Prostate gland (tissue), 2 donors: Measurements from ENCODE around the gene KIAA1614.

Experiments
- CTCF ChIP-seq, 4 experiments: fragments of 200-600 bp in 2 of 4; fragments of 450-650 bp in 2 of 4; sonication (generic) in 2 of 4; IDR thresholded peaks; 1 replicate in 3 of 4; 2 replicates in 1 of 4; pipeline ENCODE4 v1.5.1; 2016 to 2019; ENCODE audit warnings: antibody characterized with exemption in 4 of 4, mild to moderate bottlenecking in 2 of 4, moderate library complexity in 2 of 4
- POLR2AphosphoS5 ChIP-seq: sonication (generic); formaldehyde crosslinking; IDR thresholded peaks from one replicate; pipeline ENCODE4 v1.6.1; 2017; ENCODE audit warnings: antibody characterized with exemption

DNA sequence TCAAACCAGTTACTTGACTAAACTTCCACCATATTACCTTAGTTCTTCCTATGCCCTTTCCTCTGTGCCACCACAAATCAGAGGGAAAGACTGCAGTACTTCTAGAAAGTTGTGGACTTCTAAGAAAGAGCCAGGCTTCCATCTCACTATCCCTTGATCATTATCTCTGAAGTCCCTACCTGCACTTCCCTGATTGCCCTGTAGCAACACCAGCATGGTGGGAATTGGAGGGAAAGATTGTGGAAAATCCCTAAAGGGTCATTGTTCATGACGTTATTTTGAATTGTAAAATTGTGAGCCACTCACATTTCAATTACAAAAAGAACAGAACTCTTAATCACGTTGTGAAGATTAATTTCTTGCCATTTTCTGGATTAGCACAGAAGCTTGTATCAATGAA lies 23.4 kb upstream of the KIAA1614 start:
- TF ChIP-seq CTCF (IDR thresholded peaks at IDR 0.05) (no peak), POLR2AphosphoS5 (no peak)
